NCI-H1105 treated with DMSO at 0.1 percent for 48 hours (cell line): ENCODE measurements around the gene CAMTA2.

Experiments used
- DNase-seq: peaks from one replicate; lab custom pipeline; 2025; lab: John Stamatoyannopoulos, UW

CAMTA2 gene

GRCh38 chr17:4968486-4969046, 18.9 kb downstream of the CAMTA2 start:
- no peak for DNase-seq

- peak; percentile 96 for DNase-seq
Measured at GRCh38 chr17:4967539-4968485, 19.7 kb downstream of the CAMTA2 start, which contains the start of gene SPAG7. SPAG7 (minus strand) TSS chr17:4967817; CDS start chr17:4967804, 13 bp downstream.

GRCh38 chr17:4966844-4967538, 20.5 kb downstream of the CAMTA2 start:
- DNase-seq = peak; percentile 100

GRCh38 chr17:4965311-4965986, 22.0 kb downstream of the CAMTA2 start:
- DNase-seq = no peak

GRCh38 chr17:4960279-4960922, 27.1 kb downstream of the CAMTA2 start:
- DNase-seq = no peak

- no peak for DNase-seq
Measured at GRCh38 chr17:4959261-4959965, 28.1 kb downstream of the CAMTA2 start.

- peak; percentile 28 for DNase-seq
Measured at GRCh38 chr17:4958102-4958501, 29.4 kb downstream of the CAMTA2 start.

GRCh38 chr17:4956493-4957061, 30.9 kb downstream of the CAMTA2 start:
- DNase-seq = no peak

GRCh38 chr17:4955091-4955490, 32.4 kb downstream of the CAMTA2 start:
- DNase-seq = no peak

GRCh38 chr17:4953451-4953961, 34.0 kb downstream of the CAMTA2 start:
- DNase-seq = no peak

GRCh38 chr17:4951486-4951885, 36.0 kb downstream of the CAMTA2 start:
- no peak for DNase-seq

- peak; percentile 71 for DNase-seq
Measured at GRCh38 chr17:4950746-4951204, 36.7 kb downstream of the CAMTA2 start, which contains the start of gene ENO3. ENO3 (plus strand) TSS chr17:4951119; CDS start chr17:4951830, 711 bp downstream.

GRCh38 chr17:4950075-4950745, 37.3 kb downstream of the CAMTA2 start:
- peak; percentile 36 for DNase-seq

GRCh38 chr17:4949321-4950074, 38.0 kb downstream of the CAMTA2 start:
- peak; percentile 62 for DNase-seq

GRCh38 chr17:4948931-4949320, 38.5 kb downstream of the CAMTA2 start:
- DNase-seq = peak; percentile 77

GRCh38 chr17:4948166-4948930, 39.1 kb downstream of the CAMTA2 start, which contains the start of gene PFN1:
PFN1 (minus strand) TSS chr17:4948530; CDS start chr17:4948394, 136 bp downstream.
- peak; percentile 83 for DNase-seq

GRCh38 chr17:4947411-4948165, 39.9 kb downstream of the CAMTA2 start:
- DNase-seq = peak; percentile 45
